ENCODE measurements around the gene SSNA1. TPM values are rescaled to one million over a fixed set of nuclear protein-coding genes. Genes with fewer than 3 reads are reported as not detected.

SSNA1 gene
- total RNA-seq, 1 donor from 2014 or later: 97.9 TPM

- H3K4me3 ChIP-seq (ENCODE audit: low read depth, low read length): no peak overlapping the region
- FAIRE-seq (no peak), DNase-seq (ENCODE audit: low read depth) (no peak)
- no peak for TF ChIP-seq CTCF (IDR thresholded peaks at IDR 0.05; ENCODE audit: insufficient read depth, low read length, severe bottlenecking)
- peaks cover 13% of the 10 kb centered on the region for H3K36me3 ChIP-seq (ENCODE audit: control insufficient read depth, insufficient read depth, low read length)
- H3K27me3 ChIP-seq (ENCODE audit: control insufficient read depth, insufficient read depth, low read length): no peaks in the 10 kb centered on the region
Measured at GRCh38 chr9:137192859-137193258, 4.4 kb downstream of the SSNA1 start.

- FAIRE-seq (no peak), DNase-seq (ENCODE audit: low read depth) (no peak)
- Histone ChIP-seq H3K4me3 (ENCODE audit: low read depth, low read length) (no peak overlapping the region), H3K36me3 (ENCODE audit: control insufficient read depth, insufficient read depth, low read length) (peaks cover 13% of the 10 kb centered on the region), H3K27me3 (ENCODE audit: control insufficient read depth, insufficient read depth, low read length) (no peaks in the 10 kb centered on the region)
- no peak for TF ChIP-seq CTCF (IDR thresholded peaks at IDR 0.05; ENCODE audit: insufficient read depth, low read length, severe bottlenecking)
Measured at GRCh38 chr9:137193771-137194170, 5.3 kb downstream of the SSNA1 start.

- DNase-seq (ENCODE audit: low read depth): no peak
- H3K27me3 ChIP-seq (ENCODE audit: control insufficient read depth, insufficient read depth, low read length): no peaks in the 10 kb centered on the region
- TF ChIP-seq CTCF (IDR thresholded peaks at IDR 0.05; ENCODE audit: insufficient read depth, low read length, severe bottlenecking): no peak
- no peak overlapping the region for H3K4me3 ChIP-seq (ENCODE audit: low read depth, low read length)
- FAIRE-seq: no peak
- H3K36me3 ChIP-seq (ENCODE audit: control insufficient read depth, insufficient read depth, low read length): peaks cover 13% of the 10 kb centered on the region
Measured at GRCh38 chr9:137194388-137194787, 5.9 kb downstream of the SSNA1 start.

GRCh38 chr9:137194909-137195308 is 6.4 kb downstream of the SSNA1 start:
- Histone ChIP-seq H3K36me3 (ENCODE audit: control insufficient read depth, insufficient read depth, low read length) (peaks cover 9% of the 10 kb centered on the region), H3K4me3 (ENCODE audit: low read depth, low read length) (no peak overlapping the region), H3K27me3 (ENCODE audit: control insufficient read depth, insufficient read depth, low read length) (no peaks in the 10 kb centered on the region)
- DNase-seq (ENCODE audit: low read depth): peak; percentile 26
- TF ChIP-seq CTCF (IDR thresholded peaks at IDR 0.05; ENCODE audit: insufficient read depth, low read length, severe bottlenecking): no peak
- no peak for FAIRE-seq

GRCh38 chr9:137195525-137196220 is 7.2 kb downstream of the SSNA1 start:
- TF ChIP-seq CTCF (IDR thresholded peaks at IDR 0.05; ENCODE audit: insufficient read depth, low read length, severe bottlenecking): no peak
- no peaks in the 10 kb centered on the region for H3K27me3 ChIP-seq (ENCODE audit: control insufficient read depth, insufficient read depth, low read length)
- DNase-seq (ENCODE audit: low read depth) (no peak), FAIRE-seq (no peak)
- H3K4me3 ChIP-seq (ENCODE audit: low read depth, low read length): no peak overlapping the region
- peaks cover 5% of the 10 kb centered on the region for H3K36me3 ChIP-seq (ENCODE audit: control insufficient read depth, insufficient read depth, low read length)
